Measurements from ENCODE around the gene HMGN2.

Gene HMGN2

DNA sequence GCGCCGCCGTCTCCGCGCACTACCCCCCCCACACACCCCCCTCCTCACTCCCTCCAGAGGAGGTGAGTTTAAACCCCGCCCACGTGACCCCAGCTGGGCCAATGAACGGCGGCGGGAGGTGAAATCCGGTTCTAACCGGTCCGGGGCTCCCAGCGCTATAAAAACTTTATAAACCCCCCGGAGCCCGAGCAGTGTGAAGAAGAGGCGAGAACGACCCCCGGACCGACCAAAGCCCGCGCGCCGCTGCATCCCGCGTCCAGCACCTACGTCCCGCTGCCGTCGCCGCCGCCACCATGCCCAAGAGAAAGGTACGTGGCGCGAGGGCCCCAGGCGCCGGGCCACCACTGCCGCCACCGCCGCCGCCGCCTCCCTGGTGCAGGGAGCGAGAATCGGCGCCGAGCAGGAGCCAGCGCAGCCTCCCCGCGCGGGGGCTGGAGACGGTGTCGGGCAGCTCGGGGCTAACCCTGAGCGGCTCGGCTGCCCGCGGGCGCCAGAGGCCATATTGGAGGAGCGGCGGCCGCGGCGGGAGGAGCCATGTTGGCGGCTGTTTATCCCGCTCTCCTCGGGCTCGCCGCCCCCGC is at the start of gene HMGN2:
Gene HMGN2, plus strand, starts transcription at position 121 of the 581 bp plus-strand sequence. Its CDS starts 173 bp downstream, at position 294.
- peak; percentile 73 to 83 for DNase-seq (ENCODE audit: low read depth in 2 of 2)

DNA sequence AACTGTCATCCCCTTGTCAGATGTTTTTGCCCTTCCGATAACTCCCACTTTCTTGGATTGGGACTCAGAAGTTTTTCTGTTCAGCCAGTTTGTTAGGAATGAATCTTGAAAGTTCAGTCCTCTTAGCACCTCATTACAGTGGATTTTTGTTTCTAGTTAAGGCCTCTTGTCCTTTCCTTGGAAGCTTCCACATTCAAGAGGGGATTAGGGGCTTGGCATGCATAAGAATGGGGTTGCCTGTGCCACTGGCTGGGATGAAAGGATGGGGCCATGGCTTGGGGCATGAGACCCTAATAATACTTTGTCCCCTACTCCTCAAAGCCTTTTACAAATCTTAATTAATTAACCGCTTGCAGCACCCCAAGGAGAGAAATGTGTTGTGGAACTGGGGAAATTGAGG is 42.5 kb upstream of the HMGN2 start:
- no peak for DNase-seq (ENCODE audit: low read depth in 2 of 2)

DNA sequence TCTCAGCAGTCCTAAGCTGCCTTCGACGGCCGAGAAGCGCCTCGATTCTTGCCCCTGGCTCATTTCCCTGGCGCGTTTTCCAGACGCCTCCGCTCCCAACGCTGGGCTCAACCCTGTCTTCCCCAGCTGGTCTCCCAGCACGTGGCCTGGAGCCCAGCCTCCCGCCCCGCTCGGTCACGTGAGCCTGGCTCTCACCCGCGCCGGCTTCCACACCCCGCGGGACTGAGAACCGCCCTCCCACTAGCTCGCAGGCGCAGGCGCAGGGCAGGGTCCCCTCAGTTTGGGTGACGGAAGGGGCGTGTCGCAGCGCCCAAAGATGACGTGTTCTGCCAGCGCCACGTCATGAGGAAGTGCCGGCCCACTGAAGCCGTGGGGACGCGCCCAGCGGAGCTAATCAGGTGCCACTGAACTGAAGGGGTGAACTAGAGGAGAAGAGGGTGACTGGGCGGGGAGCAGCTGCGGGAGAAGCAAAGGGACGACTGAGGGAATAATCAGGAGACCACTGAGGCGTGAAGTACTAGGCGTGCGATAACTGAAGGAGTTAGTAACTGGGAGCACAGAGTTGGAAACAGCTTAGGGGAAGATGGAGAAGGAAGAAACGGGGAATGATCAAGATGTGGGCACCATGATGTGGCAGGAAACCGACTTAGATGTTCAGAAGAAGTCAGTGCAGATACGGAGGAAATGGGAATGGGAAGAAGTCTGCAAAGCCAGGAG is 40.1 kb upstream of the HMGN2 start, which contains the start of gene DHDDS:
Gene DHDDS, plus strand, starts transcription at position 343 of the 717 bp plus-strand sequence. CDS start 625 bp downstream, outside the sequence.
- DNase-seq (ENCODE audit: low read depth in 2 of 2), result peak; percentile 97

DNA sequence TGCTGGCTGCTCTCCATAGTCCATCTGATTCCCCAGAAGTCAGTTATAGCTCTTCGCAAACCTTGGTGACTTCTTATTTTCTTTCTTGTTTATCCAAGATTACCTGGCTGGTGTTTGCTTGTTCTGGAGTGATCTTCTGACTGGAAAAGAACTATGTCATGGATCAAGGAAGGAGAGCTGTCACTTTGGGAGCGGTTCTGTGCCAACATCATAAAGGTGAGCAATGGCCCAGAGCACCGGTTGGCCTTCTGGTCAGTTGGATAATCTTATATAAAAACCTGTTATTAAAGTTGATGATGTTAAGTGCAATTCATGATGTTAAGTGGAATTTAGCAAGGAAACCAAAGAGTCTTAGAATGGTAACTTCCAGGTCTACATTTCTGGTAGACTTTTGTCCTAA is 39.4 kb upstream of the HMGN2 start:
- no peak for DNase-seq (ENCODE audit: low read depth in 2 of 2)

DNA sequence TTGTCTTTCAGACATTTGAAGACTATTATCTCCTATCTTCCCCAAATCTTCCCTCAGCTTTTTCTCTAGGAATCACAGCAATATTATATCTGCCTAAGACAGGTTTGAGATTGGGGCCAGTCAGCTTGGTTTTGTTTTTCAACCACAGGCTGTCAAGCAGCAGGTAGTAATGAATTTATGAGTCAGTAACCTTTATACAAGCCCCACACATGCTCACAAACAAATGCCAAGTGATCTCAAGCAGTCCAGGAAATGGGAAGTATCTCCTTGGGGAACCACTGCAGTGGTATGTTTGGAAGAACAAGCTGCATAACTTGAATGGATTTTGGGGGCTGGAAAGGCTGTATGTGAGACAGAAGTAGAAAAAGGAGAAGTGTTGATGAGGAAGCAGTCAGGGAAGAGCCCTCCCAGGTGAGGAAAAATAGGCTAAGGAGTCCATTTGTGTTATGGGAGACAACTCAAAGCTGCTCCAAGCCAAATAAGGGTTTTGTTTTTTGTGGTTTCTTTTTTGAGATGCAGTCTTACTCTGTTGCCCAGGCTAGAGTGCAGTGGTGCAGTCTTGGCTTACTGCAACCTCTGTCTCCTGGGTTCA is 38.0 kb upstream of the HMGN2 start:
- DNase-seq (ENCODE audit: low read depth in 2 of 2), result no peak

DNA sequence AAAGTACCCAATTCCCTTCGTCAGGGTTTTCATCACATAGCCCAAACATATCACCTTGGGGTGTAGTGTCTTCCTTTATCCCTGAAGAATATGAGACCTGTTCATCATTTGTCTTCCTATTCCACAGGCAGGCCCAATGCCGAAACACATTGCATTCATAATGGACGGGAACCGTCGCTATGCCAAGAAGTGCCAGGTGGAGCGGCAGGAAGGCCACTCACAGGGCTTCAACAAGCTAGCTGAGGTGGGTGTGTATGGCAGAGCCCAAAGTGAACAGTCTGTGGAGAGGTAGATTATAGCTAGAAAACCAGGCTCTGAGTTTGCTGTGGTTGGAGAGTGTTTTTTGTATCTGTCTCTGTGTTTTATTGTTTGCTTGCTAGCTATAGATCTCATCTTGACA is 34.2 kb upstream of the HMGN2 start:
- DNase-seq (ENCODE audit: low read depth in 2 of 2), result no peak

DNA sequence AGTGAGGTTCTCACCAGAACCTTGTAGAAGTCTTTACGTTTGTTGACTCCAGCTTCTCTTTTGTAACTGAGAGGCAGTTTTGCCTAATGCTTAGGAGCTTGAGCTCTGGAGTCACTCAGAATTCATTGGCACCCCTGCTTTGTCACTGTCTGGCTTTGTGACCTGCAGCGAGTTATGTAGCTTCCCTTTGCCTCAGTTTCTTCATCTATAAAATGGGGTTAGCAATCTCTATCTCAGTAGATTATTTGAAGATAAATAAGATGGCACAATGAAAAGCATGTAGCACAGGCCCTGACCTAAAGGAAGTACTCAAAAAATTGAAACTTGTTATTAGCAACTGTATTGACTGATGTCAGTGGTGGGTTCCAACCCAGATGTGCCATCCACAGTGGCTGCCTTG is 32.0 kb upstream of the HMGN2 start:
- DNase-seq (ENCODE audit: low read depth in 2 of 2), result no peak

DNA sequence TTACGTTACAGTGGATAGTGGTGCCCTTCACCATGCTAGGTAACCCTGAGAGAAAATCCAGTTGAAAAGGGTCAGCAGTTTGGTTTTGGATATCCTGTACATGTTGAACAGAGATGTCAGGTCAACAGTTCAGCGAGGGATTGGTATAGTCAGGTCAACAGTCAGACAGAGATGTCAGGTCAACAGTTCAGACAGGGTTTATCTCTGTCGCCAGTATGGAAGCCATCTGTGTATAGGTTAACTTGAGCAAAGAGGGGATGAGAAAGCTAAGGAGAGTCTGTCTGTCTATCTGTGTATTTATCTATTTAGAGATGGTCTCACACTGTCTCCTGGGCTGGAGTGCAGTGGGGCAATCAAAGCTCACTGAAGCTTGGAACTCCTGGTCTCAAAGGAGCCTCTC is 22.4 kb upstream of the HMGN2 start:
- DNase-seq (ENCODE audit: low read depth in 2 of 2), result no peak

DNA sequence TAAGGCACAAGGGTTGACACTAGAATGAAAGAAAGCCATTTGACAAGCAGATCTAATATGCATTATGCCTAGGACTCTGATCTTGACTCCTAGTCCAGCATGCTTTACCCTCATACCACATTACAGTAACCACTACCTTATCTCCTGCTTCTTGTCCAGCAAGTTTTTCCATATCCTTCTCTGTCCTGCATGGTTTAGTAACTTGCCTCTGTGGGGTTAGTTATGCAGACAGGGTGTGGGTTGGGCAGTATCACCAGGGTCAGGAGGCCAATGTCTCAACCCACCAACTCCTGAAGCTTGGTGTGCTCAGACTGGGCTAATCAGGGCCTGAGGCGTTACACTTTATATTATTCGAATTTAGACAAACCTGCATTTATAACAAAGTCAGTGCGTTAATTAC is 21.3 kb upstream of the HMGN2 start:
- no peak for DNase-seq (ENCODE audit: low read depth in 2 of 2)

DNA sequence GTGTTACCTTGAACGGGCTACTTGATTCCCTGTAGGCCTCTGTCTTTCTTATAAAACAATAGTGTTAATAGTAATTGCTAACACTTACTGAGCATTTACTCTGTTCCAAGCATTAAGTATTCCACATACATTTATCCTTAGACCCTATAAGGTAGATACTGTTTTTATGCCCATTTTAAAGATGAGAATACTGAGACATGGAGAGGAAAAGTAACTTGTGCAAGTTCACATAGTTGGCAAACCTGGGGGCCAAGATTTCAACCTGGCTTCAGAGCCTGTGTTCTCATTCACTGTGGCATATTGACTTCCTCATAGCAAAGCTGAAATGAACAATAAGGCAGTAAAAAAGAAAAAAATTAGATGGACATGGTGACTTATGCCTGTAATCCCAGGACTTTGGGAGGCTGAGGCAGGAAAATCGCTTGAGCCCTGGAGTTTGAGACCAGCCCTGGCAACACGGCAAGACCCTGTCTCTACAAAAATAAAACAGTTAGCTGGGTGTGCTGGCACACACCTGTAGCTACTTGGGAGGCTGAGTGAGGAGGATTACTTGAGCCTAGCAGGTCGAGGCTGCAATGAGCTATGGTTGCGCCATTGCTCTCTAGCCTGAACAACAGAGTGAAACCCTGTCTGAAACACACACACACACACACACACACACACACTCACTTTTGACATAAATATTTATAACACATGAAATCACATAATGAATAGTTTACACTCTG is 19.6 kb upstream of the HMGN2 start:
- no peak for DNase-seq (ENCODE audit: low read depth in 2 of 2)

DNA sequence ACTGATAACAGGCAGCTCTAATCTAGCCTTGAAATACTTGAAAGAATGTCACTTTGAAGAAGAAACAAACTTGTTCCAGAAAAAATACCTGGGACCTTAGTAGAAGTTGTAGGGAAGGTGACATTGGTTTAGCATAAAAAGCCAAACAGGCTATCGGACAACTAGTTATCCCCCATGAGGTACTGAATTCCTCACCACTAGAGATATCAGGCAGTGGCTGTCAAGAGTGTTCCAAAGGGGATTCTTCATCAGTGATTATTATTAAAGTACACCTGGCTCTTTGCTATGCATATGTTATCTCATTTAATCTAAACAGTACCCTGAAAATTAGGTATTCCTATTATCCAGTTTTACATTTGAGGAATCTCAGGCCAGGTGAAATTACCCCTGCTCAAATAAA is 13.1 kb upstream of the HMGN2 start:
- DNase-seq (ENCODE audit: low read depth in 2 of 2), result no peak

DNA sequence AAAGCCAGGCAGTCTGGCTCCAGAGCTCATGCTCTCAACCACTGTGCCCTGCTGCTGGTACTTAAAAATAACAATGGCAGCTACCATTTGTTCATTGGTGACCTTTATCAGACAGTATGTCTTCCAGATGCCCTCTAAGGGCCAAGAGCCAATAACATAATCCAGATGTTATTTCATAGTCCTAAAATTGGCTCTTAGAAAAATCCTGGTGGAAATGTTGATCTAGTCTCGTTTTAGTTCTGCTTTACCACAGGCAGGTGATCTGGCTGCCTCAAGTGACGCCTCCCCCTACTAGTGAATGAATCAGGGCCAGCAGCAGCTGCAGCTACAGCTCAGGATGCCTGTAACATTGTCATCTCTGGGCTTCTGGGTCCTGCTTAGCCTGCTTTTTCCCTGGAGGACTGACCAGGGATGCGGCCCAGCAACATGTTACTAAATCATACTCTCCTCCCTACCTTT is 12.6 kb upstream of the HMGN2 start:
- no peak for DNase-seq (ENCODE audit: low read depth in 2 of 2)

DNA sequence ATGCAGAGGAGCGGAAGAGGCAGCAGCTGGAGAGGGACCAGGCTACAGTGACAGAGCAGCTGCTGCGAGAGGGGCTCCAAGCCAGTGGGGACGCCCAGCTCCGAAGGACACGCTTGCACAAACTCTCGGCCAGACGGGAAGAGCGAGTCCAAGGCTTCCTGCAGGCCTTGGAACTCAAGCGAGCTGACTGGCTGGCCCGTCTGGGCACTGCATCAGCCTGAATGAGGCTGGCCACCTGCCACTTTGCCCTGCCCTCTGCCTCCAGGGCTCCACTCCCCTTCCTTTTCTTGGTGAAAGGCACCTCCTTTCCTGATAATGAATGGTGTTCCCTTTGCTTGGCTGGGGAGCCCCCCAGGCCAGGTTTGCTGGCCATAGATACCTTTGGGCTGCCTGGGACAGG is 3.3 kb upstream of the HMGN2 start:
- DNase-seq (ENCODE audit: low read depth in 2 of 2), result no peak

DNA sequence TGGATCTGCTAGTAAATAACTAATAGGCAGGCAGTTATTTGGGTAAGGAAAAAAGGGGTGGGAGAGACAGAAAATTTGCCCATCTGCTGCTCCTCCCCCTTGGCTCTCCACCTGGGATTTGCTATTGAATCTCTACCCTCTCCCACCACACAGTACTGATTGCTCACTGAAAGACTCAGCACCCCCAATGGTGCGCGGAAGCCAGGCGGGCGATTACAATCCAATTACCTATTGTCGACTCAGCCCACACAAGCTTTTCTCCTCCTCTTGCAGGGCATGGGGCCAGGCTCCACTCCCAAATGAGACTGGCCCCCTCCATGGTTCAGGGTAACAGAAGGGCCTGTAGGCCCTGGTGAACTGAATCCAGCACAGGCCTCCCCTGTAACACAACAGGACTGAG is 2.7 kb upstream of the HMGN2 start:
- no peak for DNase-seq (ENCODE audit: low read depth in 2 of 2)

DNA sequence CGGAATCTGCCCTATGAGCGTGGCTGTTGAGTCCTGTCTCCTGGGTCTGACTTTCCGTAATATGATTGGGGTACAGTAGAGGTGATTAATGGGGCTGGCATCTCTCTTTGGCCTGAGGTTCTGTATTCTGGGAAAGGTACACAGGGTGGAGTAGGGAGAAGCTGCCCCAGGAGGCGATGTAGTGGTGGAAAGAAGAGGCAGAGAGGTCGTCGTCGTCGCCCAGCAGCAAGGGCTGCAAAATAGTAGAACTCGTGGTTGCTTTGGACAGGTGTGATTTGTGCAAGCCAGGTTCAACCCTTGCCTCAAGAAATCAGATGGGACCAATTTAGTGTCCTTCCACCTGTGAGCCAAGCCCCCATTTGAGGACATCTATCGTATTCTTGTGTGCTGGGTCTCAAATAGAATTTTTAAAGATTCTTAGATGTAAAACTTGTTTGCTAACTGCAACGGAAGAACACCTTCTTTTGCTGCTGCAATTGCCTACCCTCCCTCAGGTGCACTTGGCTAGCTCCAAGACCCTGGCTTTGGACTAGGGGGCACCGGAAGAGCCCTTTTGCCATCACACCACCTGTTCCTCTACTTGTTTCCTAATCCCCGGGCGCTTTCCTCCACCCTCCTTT is 1.3 kb upstream of the HMGN2 start:
- no peak for DNase-seq (ENCODE audit: low read depth in 2 of 2)

DNA sequence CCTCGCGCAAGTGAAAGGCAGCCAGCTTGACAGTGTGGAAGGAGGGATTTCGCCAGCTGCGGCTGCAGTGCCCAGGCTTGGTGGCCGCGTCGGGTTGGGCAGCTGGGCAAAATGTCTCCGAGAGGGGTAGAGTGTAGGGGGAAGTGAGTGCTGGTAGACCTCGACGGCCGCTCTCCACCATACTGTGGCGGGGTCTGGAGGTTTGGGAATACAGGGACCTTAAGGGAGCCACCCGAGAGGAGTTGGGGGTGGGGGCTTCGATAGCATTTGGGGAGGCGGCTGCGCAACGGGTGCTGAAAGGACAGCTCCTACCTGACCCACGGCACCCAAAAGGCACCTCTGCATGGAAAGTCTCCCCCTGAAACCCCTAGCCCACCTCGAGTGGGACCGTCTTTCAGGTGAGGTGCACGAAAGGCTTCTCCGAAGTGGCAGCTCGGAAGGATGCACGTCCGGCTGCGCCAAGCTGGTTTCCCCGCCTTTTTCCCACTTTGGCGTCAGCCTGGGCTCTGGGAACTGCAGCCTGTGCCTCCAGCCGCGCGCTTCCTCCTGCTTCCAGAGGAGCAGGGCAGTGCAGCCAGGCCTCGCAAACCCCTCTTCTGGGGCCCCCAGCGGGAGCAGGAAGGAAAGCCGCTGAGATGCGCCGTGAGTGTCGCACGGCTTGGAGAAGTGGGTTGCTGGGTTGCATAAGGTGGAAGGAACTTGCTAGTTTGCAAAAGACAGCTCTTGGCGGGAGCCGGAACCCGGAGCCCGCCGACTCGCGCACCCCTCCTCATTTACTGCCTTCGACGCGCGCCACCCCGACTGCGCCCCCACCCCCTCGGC is 531 bp upstream of the HMGN2 start:
- peak in 1 of 2 donors; percentile 7 for DNase-seq (ENCODE audit: low read depth in 2 of 2)

DNA sequence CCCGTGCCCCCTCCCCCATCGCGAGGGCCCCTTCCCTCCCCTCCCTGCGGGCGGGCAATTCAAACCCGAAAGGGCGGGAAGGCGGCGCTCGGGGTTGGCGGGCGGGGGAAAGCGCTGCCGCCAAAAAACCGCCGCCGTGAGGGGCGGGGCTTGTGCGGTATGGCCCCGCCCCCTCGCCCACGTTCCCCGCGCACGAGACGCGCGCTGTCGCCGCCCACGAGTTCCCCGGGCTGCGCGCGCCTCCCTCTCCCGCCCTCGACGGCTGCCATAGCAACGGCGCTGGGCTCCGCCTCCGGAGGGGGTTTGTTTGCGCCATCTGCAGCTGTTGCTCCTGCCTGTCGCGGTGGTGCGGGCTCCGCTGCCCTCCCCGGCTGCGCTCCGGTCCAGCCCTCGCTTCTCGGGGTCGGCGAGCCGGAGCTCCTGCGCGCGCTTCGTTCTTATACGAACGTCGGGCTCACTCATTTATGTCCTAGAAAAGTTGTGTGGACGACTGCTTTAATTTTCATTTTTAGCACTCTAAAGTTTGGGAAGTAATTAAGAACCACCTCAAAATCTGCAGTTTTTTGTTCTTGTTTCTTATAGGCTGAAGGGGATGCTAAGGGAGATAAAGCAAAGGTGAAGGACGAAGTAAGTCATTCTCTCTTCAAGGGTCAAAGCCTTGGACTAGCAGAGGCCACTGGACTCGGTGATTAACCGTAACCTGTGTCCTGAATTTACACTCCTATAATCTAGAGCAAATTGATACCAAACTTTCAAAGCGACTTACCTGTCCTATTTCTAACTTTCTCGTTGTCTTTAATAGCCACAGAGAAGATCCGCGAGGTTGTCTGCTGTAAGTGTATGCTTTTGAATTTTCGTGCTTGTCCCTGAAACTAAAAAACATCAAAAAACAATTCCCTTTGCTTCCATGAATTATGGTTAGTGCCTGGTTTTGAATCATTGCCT is 933 bp downstream of the HMGN2 start:
- DNase-seq (ENCODE audit: low read depth in 2 of 2), result peak; percentile 92 to 93

DNA sequence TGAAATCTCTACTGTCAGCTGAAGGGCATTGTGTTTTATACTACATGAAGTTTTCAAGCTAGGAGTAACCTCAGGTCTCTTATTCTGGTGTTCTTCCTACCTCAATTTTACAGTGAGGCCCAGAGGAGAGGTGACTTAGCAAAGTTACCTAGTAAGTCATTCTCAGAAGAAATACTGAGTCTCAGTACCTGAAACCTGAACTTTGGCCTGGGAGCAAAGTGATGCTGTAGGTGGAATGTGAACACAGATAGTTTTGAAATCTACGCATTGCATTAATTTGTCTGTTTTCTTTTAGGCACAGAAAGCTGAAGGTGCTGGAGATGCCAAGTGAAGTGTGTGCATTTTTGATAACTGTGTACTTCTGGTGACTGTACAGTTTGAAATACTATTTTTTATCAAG is 2.6 kb downstream of the HMGN2 start:
- no peak for DNase-seq (ENCODE audit: low read depth in 2 of 2)

DNA sequence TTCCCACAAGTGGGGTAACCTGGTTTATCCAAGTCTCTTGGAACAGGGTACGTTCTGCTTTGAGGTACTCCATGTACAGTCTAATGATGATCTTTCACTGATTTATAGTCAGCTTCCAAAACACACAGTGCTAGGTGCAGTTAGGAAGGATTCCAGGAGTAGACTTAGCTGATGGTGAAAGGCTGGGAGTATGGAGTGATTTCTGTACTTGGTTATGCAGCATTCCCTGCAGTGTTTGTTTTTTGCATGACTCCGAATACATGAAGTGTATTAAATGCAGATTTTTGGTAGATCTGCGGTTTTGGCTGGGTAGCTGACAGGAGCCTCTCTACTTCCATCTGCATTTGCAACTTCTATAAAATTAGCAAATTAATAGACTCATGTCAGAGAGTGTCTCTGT is 3.7 kb downstream of the HMGN2 start:
- no peak for DNase-seq (ENCODE audit: low read depth in 2 of 2)

DNA sequence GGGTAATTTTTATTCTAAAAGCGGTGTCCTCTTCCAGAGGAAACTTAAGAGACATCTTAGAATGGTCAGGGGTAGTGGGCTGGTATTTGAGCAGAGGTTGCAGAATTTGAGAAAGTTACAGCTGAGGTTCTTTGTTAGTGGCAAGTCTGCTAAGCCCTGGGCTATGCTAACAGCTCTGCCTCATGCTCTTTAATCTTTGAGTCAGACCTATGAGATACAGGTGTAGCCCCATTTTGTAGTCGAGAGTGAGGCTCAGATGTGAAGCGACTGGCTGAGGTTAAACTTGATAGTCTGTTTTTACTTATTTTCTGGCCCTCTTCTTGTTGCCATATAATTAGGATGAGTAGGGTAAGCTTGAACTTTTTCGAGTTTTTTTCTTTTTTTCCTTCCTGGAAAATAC is 4.7 kb downstream of the HMGN2 start:
- no peak for DNase-seq (ENCODE audit: low read depth in 2 of 2)
